ENCODE results near the gene PHIP.

PHIP gene

GRCh38 chr6:79031821-79032590 is 46.0 kb downstream of the PHIP start:
- TF ChIP-seq CTCF (IDR thresholded peaks at IDR 0.05; ENCODE audit: control insufficient read depth, insufficient read depth, low read depth, low read length, missing control alignments), result no peak
- no peak overlapping the region for H3K4me3 ChIP-seq (ENCODE audit: control insufficient read depth, low read depth, low read length)
- peak; percentile 49 for DNase-seq (ENCODE audit: low read depth)

GRCh38 chr6:79030511-79030910 is 47.5 kb downstream of the PHIP start:
- no peak for TF ChIP-seq CTCF (IDR thresholded peaks at IDR 0.05; ENCODE audit: control insufficient read depth, insufficient read depth, low read depth, low read length, missing control alignments)
- H3K4me3 ChIP-seq (ENCODE audit: control insufficient read depth, low read depth, low read length), result no peak overlapping the region
- DNase-seq (ENCODE audit: low read depth), result no peak

- no peak for DNase-seq (ENCODE audit: low read depth)
- TF ChIP-seq CTCF (IDR thresholded peaks at IDR 0.05; ENCODE audit: control insufficient read depth, insufficient read depth, low read depth, low read length, missing control alignments), result no peak
- H3K4me3 ChIP-seq (ENCODE audit: control insufficient read depth, low read depth, low read length), result no peak overlapping the region
Measured at GRCh38 chr6:79030023-79030422, 48.0 kb downstream of the PHIP start.

GRCh38 chr6:79028641-79029314 is 49.3 kb downstream of the PHIP start:
- no peak overlapping the region for H3K4me3 ChIP-seq (ENCODE audit: control insufficient read depth, low read depth, low read length)
- DNase-seq (ENCODE audit: low read depth), result no peak
- TF ChIP-seq CTCF (IDR thresholded peaks at IDR 0.05; ENCODE audit: control insufficient read depth, insufficient read depth, low read depth, low read length, missing control alignments), result no peak

- no peak overlapping the region for H3K4me3 ChIP-seq (ENCODE audit: control insufficient read depth, low read depth, low read length)
- no peak for DNase-seq (ENCODE audit: low read depth)
- no peak for TF ChIP-seq CTCF (IDR thresholded peaks at IDR 0.05; ENCODE audit: control insufficient read depth, insufficient read depth, low read depth, low read length, missing control alignments)
Measured at GRCh38 chr6:79011940-79012339, 66.1 kb downstream of the PHIP start.

GRCh38 chr6:79010422-79010821 is 67.6 kb downstream of the PHIP start:
- no peak for DNase-seq (ENCODE audit: low read depth)
- TF ChIP-seq CTCF (IDR thresholded peaks at IDR 0.05; ENCODE audit: control insufficient read depth, insufficient read depth, low read depth, low read length, missing control alignments), result no peak
- no peak overlapping the region for H3K4me3 ChIP-seq (ENCODE audit: control insufficient read depth, low read depth, low read length)

All from AG09309 (cell line).